ENCODE data around the gene CDKN2B-AS1.

Gene CDKN2B-AS1

GRCh38 chr9:21967169-21967568 lies 27.4 kb upstream of the CDKN2B-AS1 start:
- H3K4me3 ChIP-seq (ENCODE audit: insufficient read depth, low read length, poor library complexity, severe bottlenecking), result no peak overlapping the region
- H4K20me1 ChIP-seq (ENCODE audit: low read depth, low read length), result 0 out of 2 replicates have a peak, but pooled peaks cover 1% of the 10 kb centered on the region
- TF ChIP-seq CTCF (IDR thresholded peaks at IDR 0.05; ENCODE audit: insufficient read depth, low read length, poor library complexity, severe bottlenecking) (no peak), EZH2phosphoT487 (conservative IDR thresholded peaks at IDR 0.05; ENCODE audit: low read length) (no peak)
- no peak overlapping the region for H2AFZ ChIP-seq (ENCODE audit: low read depth, low read length, severe bottlenecking)
- H3F3A ChIP-seq (ENCODE audit: insufficient read depth), result no peaks in the 10 kb centered on the region
- H3K9me3 ChIP-seq (ENCODE audit: insufficient read depth, low read length), result no peaks in the 10 kb centered on the region
- no peak overlapping the region for H3K9ac ChIP-seq (ENCODE audit: low read length)
- H3K79me2 ChIP-seq (ENCODE audit: insufficient read depth, low read length), result peaks cover 3% of the 10 kb centered on the region; the same call in 1 of the 2 replicates
- no peaks in the 10 kb centered on the region for H3K9me2 ChIP-seq (replicated peaks; ENCODE audit: insufficient read depth, low read length)
- H3K4me2 ChIP-seq (ENCODE audit: low read depth, low read length, poor library complexity, severe bottlenecking), result no peak overlapping the region
- H3K27ac ChIP-seq (ENCODE audit: low read depth, low read length), result no peak overlapping the region
- no peaks in the 10 kb centered on the region for H3K27me3 ChIP-seq (ENCODE audit: low read length)
- H3K36me3 ChIP-seq (ENCODE audit: low read length), result 0 out of 2 replicates have a peak, but pooled peaks cover 13% of the 10 kb centered on the region

- H3K27ac ChIP-seq (ENCODE audit: low read depth, low read length), result no peak overlapping the region
- H3K9me2 ChIP-seq (replicated peaks; ENCODE audit: insufficient read depth, low read length), result no peaks in the 10 kb centered on the region
- no peak overlapping the region for H3K9ac ChIP-seq (ENCODE audit: low read length)
- peaks cover 9% of the 10 kb centered on the region; the same call in 1 of the 2 replicates for H3K79me2 ChIP-seq (ENCODE audit: insufficient read depth, low read length)
- H3K4me3 ChIP-seq (ENCODE audit: insufficient read depth, low read length, poor library complexity, severe bottlenecking), result no peak overlapping the region
- no peaks in the 10 kb centered on the region for H3K9me3 ChIP-seq (ENCODE audit: insufficient read depth, low read length)
- no peak overlapping the region for H3K4me2 ChIP-seq (ENCODE audit: low read depth, low read length, poor library complexity, severe bottlenecking)
- H2AFZ ChIP-seq (ENCODE audit: low read depth, low read length, severe bottlenecking), result no peak overlapping the region
- no peak for TF ChIP-seq EZH2phosphoT487 (conservative IDR thresholded peaks at IDR 0.05; ENCODE audit: low read length)
- TF ChIP-seq CTCF (IDR thresholded peaks at IDR 0.05; ENCODE audit: insufficient read depth, low read length, poor library complexity, severe bottlenecking), result no peak
- H3K27me3 ChIP-seq (ENCODE audit: low read length), result no peaks in the 10 kb centered on the region
- H3F3A ChIP-seq (ENCODE audit: insufficient read depth), result no peaks in the 10 kb centered on the region
- H4K20me1 ChIP-seq (ENCODE audit: low read depth, low read length), result 0 out of 2 replicates have a peak, but pooled peaks cover 3% of the 10 kb centered on the region
- H3K36me3 ChIP-seq (ENCODE audit: low read length), result 0 out of 2 replicates have a peak, but pooled peaks cover 13% of the 10 kb centered on the region
Observed at GRCh38 chr9:21967702-21968101, 26.9 kb upstream of the CDKN2B-AS1 start.

- Histone ChIP-seq H3K4me3 (ENCODE audit: insufficient read depth, low read length, poor library complexity, severe bottlenecking) (no peak overlapping the region), H3K9me2 (replicated peaks; ENCODE audit: insufficient read depth, low read length) (no peaks in the 10 kb centered on the region), H3K9me3 (ENCODE audit: insufficient read depth, low read length) (no peaks in the 10 kb centered on the region), H3F3A (ENCODE audit: insufficient read depth) (no peaks in the 10 kb centered on the region), H3K9ac (ENCODE audit: low read length) (no peak overlapping the region), H2AFZ (ENCODE audit: low read depth, low read length, severe bottlenecking) (no peak overlapping the region), H4K20me1 (ENCODE audit: low read depth, low read length) (0 out of 2 replicates have a peak, but pooled peaks cover 3% of the 10 kb centered on the region), H3K79me2 (ENCODE audit: insufficient read depth, low read length) (peaks cover 9% of the 10 kb centered on the region; the same call in 1 of the 2 replicates), H3K27me3 (ENCODE audit: low read length) (no peaks in the 10 kb centered on the region), H3K27ac (ENCODE audit: low read depth, low read length) (no peak overlapping the region), H3K36me3 (ENCODE audit: low read length) (0 out of 2 replicates have a peak, but pooled peaks cover 13% of the 10 kb centered on the region), H3K4me2 (ENCODE audit: low read depth, low read length, poor library complexity, severe bottlenecking) (no peak overlapping the region)
- TF ChIP-seq EZH2phosphoT487 (conservative IDR thresholded peaks at IDR 0.05; ENCODE audit: low read length) (no peak), CTCF (IDR thresholded peaks at IDR 0.05; ENCODE audit: insufficient read depth, low read length, poor library complexity, severe bottlenecking) (no peak)
Observed at GRCh38 chr9:21968331-21969010, 26.1 kb upstream of the CDKN2B-AS1 start.

All from SU-DHL-6 (cell line).